ENCODE data around the gene SHMT2. TPM values are rescaled to one million over a fixed set of nuclear protein-coding genes. Genes with fewer than 3 reads are reported as not detected.

SHMT2 gene
- total RNA-seq, 4 donors from 2014 or later, result 12.4 to 128 (median 35.3) TPM

GRCh38 chr12:57258977-57259970 is 29.8 kb downstream of the SHMT2 start:
- no peak for TF ChIP-seq POLR2A (IDR thresholded peaks at IDR 0.05)
- TF ChIP-seq CTCF (IDR thresholded peaks at IDR 0.05), result no peak
- no peak overlapping the region for H3K27ac ChIP-seq
- DNase-seq, result no peak
- H3K4me3 ChIP-seq, result no peak overlapping the region
- intact Hi-C loops (cut with DNase I; ENCODE audit: low total_unique reads), result no loop called here
- no peaks in the 10 kb centered on the region for H3K9me3 ChIP-seq
- no peaks in the 10 kb centered on the region for H3K27me3 ChIP-seq
- no peaks in the 10 kb centered on the region for H3K4me1 ChIP-seq
- no peaks in the 10 kb centered on the region for H3K36me3 ChIP-seq

DNA sequence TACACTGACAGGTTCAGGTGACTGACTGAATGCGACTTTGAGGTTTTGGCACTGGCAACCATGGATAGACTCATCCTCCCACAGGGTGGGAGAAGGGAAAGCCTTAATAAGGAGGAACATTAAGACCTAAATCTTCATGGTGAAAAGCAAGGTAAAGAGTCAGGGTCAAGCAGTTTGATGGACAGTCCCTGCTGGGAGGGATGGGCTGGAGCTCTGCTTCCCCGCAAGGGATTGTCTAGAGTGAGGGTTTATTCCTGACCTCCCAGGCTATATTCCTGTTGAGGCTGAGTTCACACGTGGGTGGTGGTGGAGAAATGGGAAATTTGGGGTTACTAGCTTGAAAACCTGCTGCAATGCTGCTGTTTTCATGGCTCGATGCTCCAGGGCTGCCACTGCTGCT is 30.9 kb downstream of the SHMT2 start:
- Histone ChIP-seq H3K27me3 (no peaks in the 10 kb centered on the region), H3K27ac (no peak overlapping the region), H3K4me1 (no peaks in the 10 kb centered on the region), H3K9me3 (no peaks in the 10 kb centered on the region), H3K4me3 (no peak overlapping the region), H3K36me3 (no peaks in the 10 kb centered on the region)
- intact Hi-C loops (cut with DNase I; ENCODE audit: low total_unique reads), result no loop called here
- DNase-seq, result no peak
- TF ChIP-seq POLR2A (IDR thresholded peaks at IDR 0.05) (no peak), CTCF (IDR thresholded peaks at IDR 0.05) (no peak)

GRCh38 chr12:57261428-57261865 is 31.9 kb downstream of the SHMT2 start:
- Histone ChIP-seq H3K9me3 (no peaks in the 10 kb centered on the region), H3K4me3 (no peak overlapping the region), H3K27me3 (no peaks in the 10 kb centered on the region), H3K36me3 (no peaks in the 10 kb centered on the region), H3K4me1 (no peaks in the 10 kb centered on the region), H3K27ac (no peak overlapping the region)
- intact Hi-C loops (cut with DNase I; ENCODE audit: low total_unique reads), result no loop called here
- TF ChIP-seq CTCF (IDR thresholded peaks at IDR 0.05), result no peak
- no peak for TF ChIP-seq POLR2A (IDR thresholded peaks at IDR 0.05)
- no peak for DNase-seq

- Histone ChIP-seq H3K27me3 (no peaks in the 10 kb centered on the region), H3K9me3 (no peaks in the 10 kb centered on the region), H3K36me3 (no peaks in the 10 kb centered on the region), H3K4me3 (no peak overlapping the region), H3K4me1 (no peaks in the 10 kb centered on the region), H3K27ac (no peak overlapping the region)
- intact Hi-C loops (cut with DNase I; ENCODE audit: low total_unique reads), result no loop called here
- no peak for DNase-seq
- no peak for TF ChIP-seq POLR2A (IDR thresholded peaks at IDR 0.05)
- TF ChIP-seq CTCF (IDR thresholded peaks at IDR 0.05), result no peak
These were observed 32.8 kb downstream of the SHMT2 start for GRCh38 chr12:57262126-57262822.

DNA sequence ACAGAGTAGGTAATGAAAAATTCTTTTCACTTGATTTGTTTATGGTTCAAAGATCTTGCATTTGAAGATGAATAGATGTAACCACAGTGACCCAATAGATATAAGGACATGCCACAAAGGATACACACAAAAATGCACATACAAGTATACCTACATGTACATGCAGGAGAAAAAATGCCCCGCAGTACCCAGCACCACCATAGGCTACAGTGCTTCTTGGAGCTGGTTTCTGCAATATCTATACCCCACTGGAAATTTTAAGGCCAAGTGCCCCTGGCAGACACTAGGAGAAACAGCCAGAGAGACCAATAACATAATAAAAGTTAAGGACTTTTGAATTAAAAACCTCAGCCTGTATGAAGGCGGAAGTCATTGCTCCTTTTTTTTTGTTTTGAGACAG is 33.6 kb downstream of the SHMT2 start:
- no peak overlapping the region for H3K27ac ChIP-seq
- H3K9me3 ChIP-seq, result no peaks in the 10 kb centered on the region
- H3K4me1 ChIP-seq, result no peaks in the 10 kb centered on the region
- no peaks in the 10 kb centered on the region for H3K36me3 ChIP-seq
- no peak for TF ChIP-seq POLR2A (IDR thresholded peaks at IDR 0.05)
- TF ChIP-seq CTCF (IDR thresholded peaks at IDR 0.05), result no peak
- H3K27me3 ChIP-seq, result no peaks in the 10 kb centered on the region
- intact Hi-C loops (cut with DNase I; ENCODE audit: low total_unique reads), result no loop called here
- H3K4me3 ChIP-seq, result no peak overlapping the region
- DNase-seq, result no peak

Measured in uterus (tissue), 4 donors.